Right lobe of liver (tissue), 6 donors: Measurements from ENCODE around the gene IL12A. TPM values are rescaled to one million over a fixed set of nuclear protein-coding genes. Genes with fewer than 3 reads are reported as not detected.

ENCODE experiments used
- ATAC-seq, 4 donors: fragments of 200-7000 bp; cut with Tn5 transposase; one replicate each; pipeline ENCODE4 v1.9.1; 2020; ENCODE audit warnings: mild to moderate bottlenecking in 4 of 4, moderate library complexity in 4 of 4
- DNase-seq, 3 donors: peaks; one replicate each; pipeline ENCODE4 v3.0.0-alpha.2; 2020
- H3K27ac ChIP-seq, 3 donors: fragments of 200-600 bp; one replicate each; pipeline ENCODE4 v1.8.0; 2022
- H3K27me3 ChIP-seq, 2 donors: fragments of 200-600 bp; one replicate each; pipeline ENCODE4 v1.8.0; 2022
- H3K36me3 ChIP-seq, 4 donors: fragments of 200-600 bp; sonication (generic) in 1 of 4; one replicate each; pipeline versions ENCODE4 v1.5.1 to v1.8.0; 2017 to 2022; ENCODE audit warnings: control low read depth in 1 of 4
- H3K4me1 ChIP-seq, 4 donors: fragments of 200-600 bp; sonication (generic) in 1 of 4; one replicate each; pipeline versions ENCODE4 v1.5.1 to v1.8.0; 2017 to 2022; ENCODE audit warnings: control low read depth in 1 of 4
- H3K4me3 ChIP-seq, 3 donors: fragments of 200-600 bp; one replicate each; pipeline ENCODE4 v1.8.0; 2022
- H3K9me3 ChIP-seq, 4 donors: fragments of 200-600 bp; sonication (generic) in 1 of 4; one replicate each; pipeline versions ENCODE4 v1.5.1 to v1.8.0; 2017 to 2022; ENCODE audit warnings: control low read depth in 1 of 4
- CTCF ChIP-seq, 4 donors: fragments of 200-600 bp in 3 of 4; fragments of 450-650 bp in 1 of 4; IDR thresholded peaks; one replicate each; pipeline versions ENCODE4 v1.5.1 to v1.8.0; 2016 to 2022; ENCODE audit warnings: antibody characterized with exemption in 4 of 4, mild to moderate bottlenecking in 2 of 4
- POLR2A ChIP-seq: fragments of 450-650 bp; IDR thresholded peaks from one replicate; pipeline ENCODE4 v1.6.1; 2017; ENCODE audit warnings: antibody characterized with exemption, mild to moderate bottlenecking
- WGBS: methylation state at CpG from one replicate; pipeline ENCODE4 v1.1.6; 2018; ENCODE audit warnings: low coverage, low lambda C conversion rate; ENCODE audit not compliant: insufficient coverage; ENCODE audit errors: missing lambda C conversion rate; 5-methylcytosine and 5-hydroxymethylcytosine counted together
- intact Hi-C, 2 donors: fragments of 100-400 bp; cut with DNase I; formaldehyde crosslinking; loops; one replicate each; pipeline versions ENCODE4 v1.11.2 to v1.14.1; 2022
- total RNA-seq, 6 experiments: library from RNA; depleted of rRNA in 2 of 6; stranded (reverse); fragments of >200 nt in 2 of 6; fragmentation: NEBNext Ultra II Directional in 3 of 6; extraction: Animal tissue kit (Norgen Biotek cat#: 25700) in 3 of 6; gene quantifications; one replicate each; pipeline versions ENCODE4 v1.1.0 to v1.2.4, GENCODE V29; 2016 to 2023
- donor health status: DM: no; HTN: yes; CAD: no.
- donor health status: DM: no; HTN: no; CAD: no.
- donor health status: DM: no; HTN: no; CAD: no.
- donor health status: DM: no; HTN: yes; CAD: no.
- donor health status: DM: no; HTN: yes; CAD: no.

Gene IL12A
- total RNA-seq, 6 experiments from 2014 or later = 0.55 TPM; not detected in 5

GRCh38 chr3:159987291-159987711, 1.3 kb upstream of the IL12A start:
- ATAC-seq = no peak
- no peak overlapping the region for H3K27ac ChIP-seq
- H3K27me3 ChIP-seq = no peaks in the 10 kb centered on the region
- H3K36me3 ChIP-seq = no peaks in the 10 kb centered on the region
- WGBS = 85% methylated on average over 4 of the region's 5 CpGs
- H3K4me3 ChIP-seq = no peak overlapping the region
- peaks cover 0 to 10% (median 0%) of the 10 kb centered on the region in 4 donors for H3K4me1 ChIP-seq
- no peaks in the 10 kb centered on the region for H3K9me3 ChIP-seq
- DNase-seq = no peak
- no peak for TF ChIP-seq CTCF (IDR thresholded peaks at IDR 0.05)
- no peak for TF ChIP-seq POLR2A
- intact Hi-C loops = no loop called here

- no peak for TF ChIP-seq POLR2A
- TF ChIP-seq CTCF (IDR thresholded peaks at IDR 0.05) = no peak
- peak; percentile 17 to 60 (median 44) for ATAC-seq
- no peak overlapping the region for H3K27ac ChIP-seq
Observed at GRCh38 chr3:159989973-159990846, 1.6 kb downstream of the IL12A start.

GRCh38 chr3:159991591-159991990, 3.0 kb downstream of the IL12A start:
- Histone ChIP-seq H3K36me3 (no peaks in the 10 kb centered on the region), H3K4me3 (no peak overlapping the region), H3K9me3 (no peaks in the 10 kb centered on the region), H3K4me1 (peaks cover 0 to 10% (median 0%) of the 10 kb centered on the region in 4 donors), H3K27me3 (no peaks in the 10 kb centered on the region), H3K27ac (no peak overlapping the region)
- intact Hi-C loops = no loop called here
- 100% methylated on average over 1 of the region's 1 CpG for WGBS
- DNase-seq (no peak), ATAC-seq (no peak)
- TF ChIP-seq CTCF (IDR thresholded peaks at IDR 0.05) = no peak
- no peak for TF ChIP-seq POLR2A

More at GRCh38 chr3:159989973-159990846, 1.6 kb downstream of the IL12A start:
- H3K4me3 ChIP-seq = no peak overlapping the region
- H3K36me3 ChIP-seq = no peaks in the 10 kb centered on the region
- 59% methylated on average over 4 of the region's 5 CpGs for WGBS
- H3K27me3 ChIP-seq = no peaks in the 10 kb centered on the region
- intact Hi-C loops = no loop called here
- DNase-seq = no peak
- H3K9me3 ChIP-seq = no peaks in the 10 kb centered on the region
- H3K4me1 ChIP-seq = peaks cover 0 to 10% (median 0%) of the 10 kb centered on the region in 4 donors

DNA sequence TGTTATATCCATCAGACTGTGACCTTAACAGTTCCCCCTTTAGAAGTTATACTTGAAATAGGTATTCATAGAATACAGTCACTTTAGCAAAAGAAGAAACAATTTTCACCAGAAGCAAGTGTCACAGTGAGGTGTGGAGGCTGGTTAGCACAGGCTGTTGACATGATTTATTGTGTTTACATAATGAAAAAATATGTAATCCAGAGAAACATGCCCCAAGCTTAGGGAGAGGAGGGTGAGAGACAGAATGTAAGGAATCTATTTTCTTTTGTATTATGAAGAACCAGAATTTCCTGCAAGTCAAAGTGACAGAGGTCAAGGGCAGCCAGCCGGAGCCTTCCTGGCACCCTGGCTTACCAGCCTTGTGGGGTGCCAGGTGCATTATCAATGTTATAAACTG, 4.0 kb downstream of the IL12A start:
- H3K27ac ChIP-seq = no peak overlapping the region
- ATAC-seq = no peak
- H3K4me3 ChIP-seq = no peak overlapping the region
- H3K36me3 ChIP-seq = no peaks in the 10 kb centered on the region
- intact Hi-C loops = no loop called here
- no peaks in the 10 kb centered on the region for H3K27me3 ChIP-seq
- peaks cover 0 to 10% (median 0%) of the 10 kb centered on the region in 4 donors for H3K4me1 ChIP-seq
- TF ChIP-seq POLR2A = no peak
- no peak for TF ChIP-seq CTCF (IDR thresholded peaks at IDR 0.05)
- 43% methylated on average over 1 of the region's 1 CpG for WGBS
- no peak for DNase-seq
- H3K9me3 ChIP-seq = no peaks in the 10 kb centered on the region
